HG03103 (cell line): ENCODE measurements around the gene CCNL2.
A peak's percentile ranks its signal among the peaks of the same experiment; 100 is the strongest.
"Not testable (repeated sequence)": the region's sequence is repeated elsewhere in the genome, so short reads cannot be mapped to it uniquely, and the experiment has no call there.

Source experiments
- ATAC-seq: cut with Tn5 transposase; IDR thresholded peaks from one replicate; pipeline ENCODE4 v1.9.1; 2021; ENCODE audit warnings: low read depth; ENCODE audit not compliant: unreplicated experiment

The CCNL2 gene

DNA sequence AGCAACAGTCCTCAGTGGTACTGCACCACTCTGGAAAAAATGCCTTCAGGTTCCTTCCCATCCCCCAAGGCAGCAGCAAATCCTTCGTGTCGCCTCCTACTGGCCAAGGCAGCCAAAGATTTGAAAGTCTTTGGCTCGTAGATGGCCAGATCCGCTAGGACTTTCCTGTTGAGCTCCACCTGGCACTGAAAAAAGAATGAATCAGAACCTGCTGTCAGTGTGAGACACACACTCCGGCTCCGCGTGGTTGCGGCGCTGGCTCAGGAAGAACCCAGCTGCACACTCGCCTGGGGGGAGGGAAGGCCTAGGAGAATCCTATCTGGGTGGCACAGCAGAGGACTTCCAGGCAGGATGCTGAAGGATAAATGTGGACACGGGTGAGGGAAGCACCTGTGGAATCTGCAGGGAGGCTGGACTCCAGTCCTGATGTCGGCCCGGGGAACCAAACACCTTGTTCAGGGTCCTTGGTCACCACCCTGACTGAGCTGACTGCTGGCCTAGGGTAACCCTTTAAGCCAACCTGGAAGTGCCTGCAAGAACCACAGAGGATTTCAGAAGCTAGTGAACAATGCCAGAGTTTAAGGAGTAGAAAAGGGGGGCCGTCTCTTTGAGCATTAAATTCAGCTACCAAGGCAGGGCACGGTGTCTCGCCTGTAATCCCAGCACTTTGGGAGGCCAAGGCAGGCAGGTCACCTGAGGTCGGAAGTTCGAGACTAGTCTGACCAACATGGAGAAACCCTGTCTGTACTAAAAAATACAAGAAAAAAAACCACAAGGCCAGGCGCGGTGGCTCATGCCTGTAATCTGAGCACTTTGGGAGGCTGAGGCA lies 3.2 kb upstream of the CCNL2 start:
- no peak for ATAC-seq

DNA sequence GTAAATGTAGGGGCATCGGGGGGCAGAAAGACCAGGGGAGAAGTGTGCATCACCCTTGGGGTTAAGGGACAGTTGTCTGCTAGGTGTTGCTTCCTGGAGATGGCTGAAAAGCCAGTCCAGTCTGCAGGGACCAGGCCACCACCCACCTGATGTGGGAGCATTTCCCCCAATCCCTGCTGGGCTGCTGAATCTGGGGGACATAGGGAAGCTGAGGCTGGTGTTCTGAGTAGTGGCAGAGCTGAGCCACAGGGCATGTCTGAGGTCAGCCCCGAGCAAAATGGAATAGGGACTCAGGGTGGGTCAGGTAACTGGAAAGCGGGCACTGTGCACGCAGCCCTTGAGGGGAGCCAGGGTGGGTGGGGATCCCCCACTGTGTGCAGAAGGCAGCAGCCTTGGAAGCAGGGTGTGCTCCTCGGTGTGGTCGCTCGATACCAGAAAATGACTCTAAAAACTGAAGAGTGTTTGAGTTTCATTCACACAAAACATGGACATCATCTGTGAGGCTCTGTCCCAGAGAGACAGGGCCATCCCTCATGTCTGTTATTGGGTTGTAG lies 2.4 kb upstream of the CCNL2 start:
- no peak for ATAC-seq

DNA sequence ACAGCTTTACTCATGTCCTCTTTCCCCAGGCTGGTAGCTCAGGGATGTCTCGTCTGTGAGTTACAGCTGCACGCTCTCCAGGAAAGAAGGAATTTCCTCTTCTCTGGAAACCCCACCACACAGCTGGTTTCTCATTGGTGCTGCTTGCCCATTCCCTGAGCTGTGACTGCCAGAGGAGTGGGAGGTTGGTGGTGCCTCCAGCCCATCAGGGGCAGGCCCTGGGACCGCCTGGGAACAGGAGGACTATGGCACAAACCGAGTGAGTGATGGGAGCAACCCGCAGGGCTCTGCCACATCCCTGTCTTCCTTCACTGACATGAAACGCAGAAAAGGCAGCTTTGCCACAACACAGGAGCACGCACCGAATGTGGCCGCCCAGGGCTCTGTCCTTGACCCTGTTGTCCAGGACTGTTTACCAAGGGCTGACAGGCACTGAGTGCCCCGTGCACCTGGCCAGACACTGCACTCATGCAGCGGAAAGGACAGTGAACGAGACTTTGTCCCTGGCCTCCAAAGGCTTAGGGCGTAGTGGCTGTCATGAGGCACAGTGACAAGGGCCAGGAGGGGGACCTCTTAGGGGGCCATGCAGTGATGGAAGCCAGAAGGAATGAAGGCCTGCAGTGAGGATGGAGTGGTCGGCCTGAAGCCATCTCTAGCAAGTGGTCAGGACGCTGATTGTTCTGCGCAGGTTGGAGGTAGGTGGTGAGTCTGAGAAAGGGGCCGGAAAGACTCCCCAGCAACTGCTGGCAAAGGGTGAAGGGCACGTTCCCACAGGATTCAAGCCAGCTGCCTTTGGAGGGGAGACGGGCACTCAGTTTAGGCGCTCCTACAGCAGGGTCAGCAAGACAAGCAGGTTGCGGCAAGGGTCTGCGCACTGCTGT lies 1.7 kb upstream of the CCNL2 start:
- no peak for ATAC-seq

DNA sequence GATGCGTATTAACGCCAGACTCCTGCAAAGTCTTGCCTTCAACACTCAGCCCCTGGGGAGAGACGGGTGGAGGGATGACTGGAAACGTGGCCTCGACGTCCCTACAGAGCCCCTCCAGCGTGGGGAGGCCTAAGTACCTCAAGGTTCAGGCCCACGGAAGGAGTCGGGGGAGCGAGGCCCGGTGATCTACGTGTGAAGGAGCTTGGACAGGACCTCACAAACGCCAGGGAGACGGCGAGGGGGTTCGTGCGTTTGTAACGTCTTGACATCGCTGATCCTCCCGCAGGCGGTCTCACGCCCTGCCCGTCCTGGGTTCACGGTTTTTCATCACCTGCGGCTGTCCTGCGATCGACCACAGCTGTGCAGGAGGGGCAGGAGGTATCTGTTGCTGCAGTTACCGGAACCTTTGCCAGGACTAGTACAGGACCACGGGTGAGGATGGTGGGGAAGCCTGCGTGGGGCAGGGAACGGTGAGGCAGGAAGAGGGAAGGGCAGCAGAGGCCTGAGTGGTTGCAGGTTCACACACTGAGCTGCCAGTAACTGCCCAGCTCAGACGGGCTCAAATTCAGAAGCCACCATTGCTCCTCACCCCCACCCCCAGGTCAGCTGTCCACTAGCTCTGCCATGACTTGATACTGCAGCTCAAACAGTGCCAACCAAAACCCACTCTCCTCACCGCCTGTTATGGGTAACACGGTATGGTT lies 889 bp upstream of the CCNL2 start:
- peak; percentile 7 for ATAC-seq

DNA sequence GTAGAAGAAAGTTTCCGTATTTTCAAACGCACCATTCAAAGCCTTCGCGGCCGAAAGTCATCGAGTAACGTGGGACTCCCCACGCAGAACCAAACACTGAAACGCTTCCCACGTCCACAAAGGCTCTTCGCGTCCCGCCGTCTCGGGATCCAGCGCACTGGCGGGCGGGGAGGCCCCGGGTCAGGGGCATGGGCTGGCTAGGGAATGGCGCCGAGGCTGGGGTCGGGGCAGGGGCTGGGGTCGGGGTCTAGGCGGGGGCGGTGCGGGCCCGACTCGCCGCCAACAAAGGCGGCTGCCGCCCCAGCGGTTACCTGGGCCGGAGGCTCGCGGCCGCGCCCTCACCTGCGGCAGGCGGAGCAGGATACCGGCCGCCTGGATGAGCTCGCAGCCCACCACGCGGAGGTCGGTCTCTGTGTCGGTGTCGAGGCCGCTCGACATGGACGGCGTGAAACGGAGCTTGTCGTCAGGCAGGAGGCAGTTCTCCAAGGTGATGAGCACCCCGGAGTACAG lies 403 bp downstream of the CCNL2 start:
- ATAC-seq, result peak; percentile 1

DNA sequence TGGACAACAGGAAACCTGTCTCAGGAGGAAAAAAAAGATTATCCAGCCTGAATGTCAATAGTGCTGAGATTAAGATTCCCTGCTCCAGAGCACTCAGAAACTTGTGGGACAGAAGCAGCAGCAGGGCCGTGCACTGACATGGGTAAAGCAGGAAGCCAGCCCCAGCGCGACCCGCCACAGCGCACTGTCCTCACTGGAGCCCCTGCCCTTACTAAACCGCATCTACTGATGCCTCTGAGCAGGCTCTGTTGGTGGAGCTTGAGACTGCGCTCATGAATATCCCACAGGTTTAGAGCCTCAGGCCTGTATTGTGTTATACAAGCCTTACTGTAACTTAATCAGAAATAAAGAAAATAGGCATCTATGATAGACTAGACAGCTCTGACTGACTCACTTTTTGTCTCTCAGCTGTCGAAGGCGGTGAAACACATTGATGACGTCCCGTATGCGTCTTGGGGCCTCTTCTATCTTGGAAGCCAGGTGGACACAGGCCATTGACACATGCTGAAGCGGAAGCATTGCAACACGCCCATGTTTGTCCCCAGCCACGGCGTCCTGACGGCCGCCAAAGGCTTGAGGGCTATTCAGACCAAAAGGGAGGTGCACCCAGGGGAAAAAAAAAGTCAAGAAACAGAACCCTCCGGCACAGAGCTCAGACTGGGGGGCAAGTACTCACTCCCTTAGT lies 1.2 kb downstream of the CCNL2 start:
- ATAC-seq, result no peak

DNA sequence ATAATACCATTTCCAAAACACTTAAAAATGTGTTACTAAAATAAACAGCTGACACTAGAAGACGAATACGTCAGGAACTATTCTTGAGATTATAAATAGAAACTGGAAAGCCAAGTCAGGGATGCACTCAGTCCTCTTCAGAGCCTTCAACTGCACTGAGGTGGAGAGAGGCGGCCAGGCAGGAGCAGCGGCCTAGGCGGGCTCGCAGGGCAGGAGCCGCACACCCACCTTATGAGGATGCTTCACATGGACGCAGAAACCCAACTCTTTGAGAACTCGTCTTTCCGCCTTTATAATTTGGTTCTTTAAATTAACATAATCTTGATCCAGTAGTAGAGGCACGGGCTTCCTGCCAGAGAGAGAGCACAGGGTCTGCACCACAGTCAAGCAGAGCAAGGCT lies 4.0 kb downstream of the CCNL2 start:
- ATAC-seq, result no peak

DNA sequence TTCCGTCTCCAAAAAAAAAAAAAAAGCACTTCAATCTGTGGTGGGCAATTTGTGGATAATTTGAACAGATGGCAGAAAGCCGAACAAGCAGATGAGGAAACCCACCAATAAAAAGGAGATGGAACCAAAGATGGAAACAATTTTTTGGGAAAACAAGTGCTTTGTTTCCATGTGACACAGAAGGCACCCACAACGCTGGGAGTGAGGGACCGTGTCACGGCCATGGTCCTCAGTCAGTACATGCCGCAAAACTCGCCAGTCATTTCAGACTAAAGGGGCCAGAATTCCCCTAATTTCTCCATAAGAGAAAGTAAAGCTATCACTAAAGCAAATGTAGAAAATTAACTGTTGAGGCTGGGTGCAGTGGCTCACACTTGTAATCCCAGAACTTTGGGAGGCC lies 5.0 kb downstream of the CCNL2 start:
- no peak for ATAC-seq

DNA sequence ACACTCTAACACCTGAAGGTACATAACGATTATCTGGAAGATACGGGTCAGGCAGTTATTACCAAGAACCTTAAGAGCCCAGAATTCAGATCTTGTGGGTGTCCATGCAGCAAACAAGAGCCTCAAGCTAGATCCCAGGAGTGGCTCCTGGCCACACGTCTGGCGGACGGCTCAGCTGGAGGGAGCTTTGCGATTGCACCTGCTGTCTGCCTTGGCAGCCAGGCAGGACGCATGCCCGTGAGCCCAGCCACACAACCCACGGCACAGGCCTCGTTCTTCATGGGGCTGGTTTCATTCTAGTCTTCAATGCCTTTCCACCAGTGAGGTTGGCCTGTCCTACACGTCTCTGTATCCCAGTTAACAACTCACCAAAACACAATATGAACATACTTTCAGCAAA lies 5.7 kb downstream of the CCNL2 start:
- no peak for ATAC-seq

DNA sequence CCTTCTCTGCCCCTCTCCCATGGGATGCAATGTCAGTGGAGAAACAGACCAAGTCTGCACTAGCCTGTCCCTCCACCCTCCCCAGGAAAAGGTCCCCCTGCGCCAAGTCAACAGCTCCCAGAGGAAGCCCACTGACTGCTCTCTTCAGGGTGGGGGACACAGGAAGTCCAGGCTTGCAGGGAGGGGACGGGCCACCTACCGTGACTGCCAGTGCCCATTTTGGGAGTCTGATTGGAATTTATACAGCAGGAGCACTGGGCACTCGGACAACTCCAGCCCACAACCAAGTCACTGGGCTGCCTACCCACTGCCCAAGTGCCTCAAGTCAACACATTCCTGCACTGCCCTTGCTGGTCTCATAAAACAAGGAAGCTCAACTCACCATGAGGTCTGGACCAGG lies 6.1 kb downstream of the CCNL2 start:
- ATAC-seq, result no peak

DNA sequence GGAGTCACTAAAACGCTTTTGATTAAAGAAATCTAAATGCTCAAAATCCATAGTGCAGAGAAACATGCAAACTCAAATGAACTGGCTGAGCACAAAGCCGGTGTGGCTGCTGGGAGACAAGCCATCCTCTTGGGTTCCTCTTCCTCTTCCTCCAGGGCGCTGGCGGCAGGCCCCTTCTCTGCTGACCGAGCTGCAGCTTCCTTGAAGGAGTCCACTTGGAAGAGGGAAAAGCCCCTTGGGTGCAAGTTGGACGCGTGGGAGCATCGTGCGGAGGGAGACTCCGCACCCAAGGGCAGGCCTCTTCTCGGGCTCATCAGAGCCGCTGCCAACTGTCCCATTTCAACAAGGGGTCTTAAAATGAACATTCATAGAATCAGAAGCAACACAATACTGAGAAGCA lies 7.9 kb downstream of the CCNL2 start:
- ATAC-seq, result no peak

DNA sequence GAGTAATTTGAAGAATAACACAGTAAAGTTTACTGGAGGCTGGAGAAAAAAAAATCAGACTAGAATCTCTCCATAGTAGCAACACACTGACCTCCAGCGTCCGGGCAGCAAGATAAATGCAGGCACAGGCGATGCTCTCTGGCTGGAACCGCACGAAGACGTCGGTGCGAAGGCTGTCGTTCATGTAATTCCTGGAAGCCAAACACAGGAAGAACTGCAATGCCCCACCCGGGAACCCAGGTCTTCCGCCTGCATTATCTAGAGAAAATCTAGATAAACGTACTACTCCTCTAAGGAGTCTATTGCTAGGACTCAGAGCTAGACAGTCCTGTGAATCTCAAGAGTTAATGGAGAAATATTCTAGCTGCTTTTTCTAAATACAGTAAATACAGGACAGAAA lies 8.5 kb downstream of the CCNL2 start:
- no peak for ATAC-seq

DNA sequence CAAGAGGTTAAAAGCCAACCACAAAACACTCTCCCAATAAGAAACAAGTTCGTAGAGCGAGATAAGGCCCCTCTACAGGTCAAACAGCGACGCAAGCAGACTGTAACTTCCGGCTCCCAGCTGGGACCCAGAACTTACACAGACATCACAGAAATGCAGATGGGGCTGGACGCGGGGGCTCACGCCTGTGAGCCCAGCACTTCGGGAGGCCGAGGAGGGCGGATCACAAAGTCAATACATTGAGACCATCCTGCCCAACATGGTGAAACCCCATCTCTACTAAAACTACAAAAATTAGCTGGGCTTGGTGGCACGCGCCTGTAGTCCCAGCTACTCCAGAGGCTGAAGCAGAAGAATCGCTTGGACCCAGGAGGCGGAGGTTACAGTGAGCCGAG lies 11.1 kb downstream of the CCNL2 start:
- ATAC-seq, result no peak

DNA sequence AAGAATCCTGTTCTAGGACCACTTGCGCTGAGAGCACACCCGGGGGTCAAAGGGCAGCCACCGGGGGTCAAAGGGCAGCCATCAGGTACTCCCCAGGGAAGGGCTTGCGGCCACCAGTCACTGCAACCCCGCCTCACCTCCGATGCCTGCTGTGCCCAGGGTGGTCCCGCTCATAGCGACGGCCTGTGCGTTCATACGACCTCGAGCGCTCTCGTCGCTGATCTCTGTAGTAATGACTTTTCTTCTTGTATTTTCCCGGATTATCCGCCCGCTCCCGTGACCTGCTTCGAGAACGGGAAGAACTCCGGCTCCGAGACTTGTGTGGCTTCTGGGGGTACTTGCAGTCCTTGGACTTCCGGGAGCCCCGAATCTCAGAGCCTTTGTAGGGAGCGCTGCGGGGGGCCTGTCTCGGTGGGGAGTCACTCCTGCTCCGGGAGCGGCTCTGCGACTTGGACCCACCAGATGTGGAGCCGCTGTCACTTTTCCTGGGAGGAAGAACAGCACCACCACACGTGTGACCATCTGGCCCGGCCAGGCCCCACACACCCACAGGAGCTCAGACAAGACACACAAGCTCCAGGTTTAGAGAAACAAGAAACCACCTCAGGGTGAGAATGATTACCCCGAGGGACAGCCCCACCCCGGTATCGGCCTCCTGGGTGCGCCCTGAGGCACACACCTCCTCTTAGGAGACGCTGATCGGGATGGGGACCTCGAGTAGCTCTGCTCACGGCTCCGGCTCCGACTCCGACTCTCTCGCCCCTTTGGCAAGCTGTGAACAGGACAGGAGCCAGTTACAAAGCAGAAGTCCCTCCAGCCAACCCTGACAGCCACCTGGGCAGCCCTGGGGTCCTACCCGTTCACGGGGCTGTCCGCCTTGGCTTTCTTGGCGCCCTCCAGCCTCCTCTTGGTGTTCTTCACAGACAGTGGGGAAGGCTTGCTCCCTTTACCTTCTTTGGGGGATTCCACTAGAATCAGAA lies 11.7 kb downstream of the CCNL2 start:
- no peak for ATAC-seq

DNA sequence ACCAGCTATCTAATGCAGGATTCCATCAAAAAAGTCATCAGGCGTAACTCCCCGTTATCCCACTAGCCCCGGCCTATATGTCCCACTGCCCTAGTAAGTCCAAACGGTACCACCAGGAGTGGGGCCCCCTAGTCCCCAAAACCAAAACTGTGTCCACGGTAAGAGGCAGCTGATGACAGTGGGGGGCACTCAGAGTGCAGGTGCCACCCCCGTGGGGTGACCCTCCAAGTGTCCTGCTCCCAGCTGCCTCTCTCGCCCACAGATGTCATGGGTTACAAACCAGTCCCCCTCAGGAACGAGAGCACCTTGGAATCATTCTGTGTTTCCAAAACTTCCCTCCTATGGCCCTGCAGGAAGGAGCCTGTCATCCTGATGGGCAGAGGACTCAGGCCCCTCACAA lies 13.2 kb downstream of the CCNL2 start:
- no peak for ATAC-seq

DNA sequence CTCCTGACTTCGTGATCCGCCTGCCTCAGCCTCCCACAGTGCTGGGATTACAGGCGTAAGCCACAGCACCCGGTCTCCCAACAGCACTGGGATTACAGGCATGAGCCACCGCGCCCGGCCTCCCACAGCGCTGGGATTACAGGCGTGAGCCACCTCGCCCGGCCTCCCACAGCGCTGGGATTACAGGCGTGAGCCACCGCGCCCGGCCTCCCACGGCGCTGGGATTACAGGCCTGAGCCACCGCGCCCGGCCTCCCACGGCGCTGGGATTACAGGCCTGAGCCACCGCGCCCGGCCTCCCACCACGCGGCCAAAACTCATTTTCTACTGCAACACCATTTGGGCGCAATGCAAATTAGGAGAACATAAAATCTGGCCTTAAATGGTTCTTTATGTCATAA lies 13.8 kb downstream of the CCNL2 start:
- ATAC-seq, result not testable (repeated sequence)

DNA sequence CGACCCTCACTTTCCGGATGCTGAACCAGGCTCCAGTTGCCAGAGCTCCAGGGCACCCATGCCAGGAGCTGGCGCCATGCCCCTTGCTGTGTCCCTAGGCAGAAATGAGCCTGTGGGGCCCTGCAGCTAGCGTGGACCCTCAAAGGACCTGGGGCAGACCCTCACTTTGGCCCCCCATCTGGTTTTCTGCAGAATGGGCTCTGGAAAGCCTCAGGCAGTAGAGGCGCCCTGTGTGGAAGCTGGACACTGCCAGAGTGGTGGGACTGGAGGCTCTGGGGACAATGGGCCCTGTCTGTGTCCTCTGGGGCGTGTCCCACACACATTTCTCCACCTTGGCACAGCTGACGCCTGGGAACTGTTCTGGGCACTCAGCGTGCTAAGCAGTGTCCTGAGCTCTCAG lies 17.8 kb downstream of the CCNL2 start:
- ATAC-seq, result no peak

DNA sequence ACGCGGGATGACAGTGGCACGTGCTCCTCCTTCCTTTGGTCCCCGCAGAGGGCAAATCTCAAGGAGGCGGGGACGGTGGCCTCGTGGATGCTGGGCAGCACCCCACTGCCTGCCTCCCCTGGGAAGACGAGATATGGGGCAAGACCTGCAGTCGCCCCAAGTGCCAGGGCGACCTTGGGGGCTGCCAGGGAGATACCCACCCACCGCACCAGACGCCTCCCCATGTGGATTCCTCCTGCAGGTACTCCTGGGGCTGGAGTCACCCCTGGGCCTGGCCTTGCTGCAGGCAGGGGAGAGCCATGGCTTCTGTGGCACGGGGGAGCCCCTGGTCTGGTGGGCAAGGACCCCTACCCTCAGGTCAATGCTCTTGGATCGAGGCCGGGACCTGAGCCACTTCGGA lies 18.3 kb downstream of the CCNL2 start:
- ATAC-seq, result no peak
